ENCODE data around the gene REPS1.

REPS1 gene

GRCh38 chr6:138920906-138921305 is 67.1 kb downstream of the REPS1 start (continued):
- TF ChIP-seq ZNF670 (tag by site-specific recombination; IDR thresholded peaks at IDR 0.05; ENCODE audit: low read depth) = no peak

GRCh38 chr6:138914701-138915100 is 73.4 kb downstream of the REPS1 start:
- TF ChIP-seq ZNF501 (tag by site-specific recombination; IDR thresholded peaks at IDR 0.05) = no peak
- TF ChIP-seq REST (tag by site-specific recombination; IDR thresholded peaks at IDR 0.05) = no peak
- TF ChIP-seq ZEB2 (tag by site-specific recombination; IDR thresholded peaks at IDR 0.05) = no peak
- H3K4me1 ChIP-seq (ENCODE audit: control insufficient read depth, insufficient read depth, low read length) = no peaks in the 10 kb centered on the region
- ChIA-PET POLR2A (no interaction called here), CTCF (no interaction called here)
- H3K9me3 ChIP-seq (ENCODE audit: control insufficient read depth, insufficient read depth, low read depth, low read length) = no peaks in the 10 kb centered on the region
- peaks cover 46 to 89% of the 10 kb centered on the region in 2 experiments for H3K36me3 ChIP-seq (ENCODE audit: control insufficient read depth in 2 of 2, insufficient read depth in 1 of 2, low read length in 2 of 2)
- no peak overlapping the region for H3K27ac ChIP-seq (ENCODE audit: extremely low read depth, low read depth, low read length)
- H3K4me3 ChIP-seq (ENCODE audit: low read depth, low read length) = no peak overlapping the region

GRCh38 chr6:138912308-138912707 is 75.7 kb downstream of the REPS1 start:
- no peaks in the 10 kb centered on the region for H3K9me3 ChIP-seq (ENCODE audit: control insufficient read depth, insufficient read depth, low read depth, low read length)
- H3K27ac ChIP-seq (ENCODE audit: extremely low read depth, low read depth, low read length) = no peak overlapping the region
- H3K4me1 ChIP-seq (ENCODE audit: control insufficient read depth, insufficient read depth, low read length) = no peaks in the 10 kb centered on the region
- TF ChIP-seq ZSCAN23 (tag by site-specific recombination; IDR thresholded peaks at IDR 0.05) (no peak), ZNF292 (tag by site-specific recombination; IDR thresholded peaks at IDR 0.05; ENCODE audit: borderline replicate concordance, low read depth) (no peak)
- H3K36me3 ChIP-seq (ENCODE audit: control insufficient read depth in 2 of 2, insufficient read depth in 1 of 2, low read length in 2 of 2) = peaks cover 57 to 91% of the 10 kb centered on the region in 2 experiments
- no peak overlapping the region for H3K4me3 ChIP-seq (ENCODE audit: low read depth, low read length)
- POLR2A ChIA-PET = no interaction called here
- CTCF ChIA-PET = interaction anchor here (1.0 kb wide), 1 partner anchor 10 kb away, joined by 5 read pairs; no protein-coding TSS in a partner anchor

- TF ChIP-seq AEBP2 (tag by site-specific recombination; IDR thresholded peaks at IDR 0.05; ENCODE audit: borderline replicate concordance) (no peak), BCL11A (tag by site-specific recombination; IDR thresholded peaks at IDR 0.05; ENCODE audit: low read depth) (no peak), ZNF214 (tag by site-specific recombination; IDR thresholded peaks at IDR 0.05; ENCODE audit: borderline replicate concordance) (no peak), ZNF692 (tag by site-specific recombination; IDR thresholded peaks at IDR 0.05) (no peak)
- no peaks in the 10 kb centered on the region for H3K4me1 ChIP-seq (ENCODE audit: control insufficient read depth, insufficient read depth, low read length)
- no peak overlapping the region for H3K4me3 ChIP-seq (ENCODE audit: low read depth, low read length)
- CTCF ChIA-PET = interaction anchor here (0.8 kb wide), 1 partner anchor 79 kb away, joined by 3 read pairs; no protein-coding TSS in a partner anchor
- H3K27ac ChIP-seq (ENCODE audit: extremely low read depth, low read depth, low read length) = no peak overlapping the region
- H3K9me3 ChIP-seq (ENCODE audit: control insufficient read depth, insufficient read depth, low read depth, low read length) = no peaks in the 10 kb centered on the region
- POLR2A ChIA-PET = no interaction called here
- peaks cover 67 to 94% of the 10 kb centered on the region in 2 experiments for H3K36me3 ChIP-seq (ENCODE audit: control insufficient read depth in 2 of 2, insufficient read depth in 1 of 2, low read length in 2 of 2)
These were observed 78.1 kb downstream of the REPS1 start for GRCh38 chr6:138909975-138910374.

Measured in HEK293 (cell line).